GM10248 (cell line): ENCODE results near the gene CELA1.
A peak's percentile ranks its signal among the peaks of the same experiment; 100 is the strongest.
"Not testable (repeated sequence)": the region's sequence is repeated elsewhere in the genome, so short reads cannot be mapped to it uniquely, and the experiment has no call there.

Source experiments
- CTCF ChIA-PET: fragments of 300-600 bp; sonication (Branson Sonifier 250); formaldehyde crosslinking; extraction: SDS; loops from one replicate; lab custom pipeline; 2021; ENCODE audit warnings: antibody characterized with exemption; lab: Yijun Ruan, JAX
- POLR2A ChIA-PET: fragments of 350-650 bp; sonication (Branson Sonifier 250); formaldehyde crosslinking; extraction: SDS; loops from one replicate; lab custom pipeline; 2020; ENCODE audit warnings: antibody characterized with exemption; lab: Yijun Ruan, JAX
- DNase-seq: peaks from one replicate; pipeline ENCODE4 v3.0.0; 2012; ENCODE audit errors: extremely low spot score
- CTCF ChIP-seq: IDR thresholded peaks from 2 replicates; pipeline ENCODE4 v1.5.1; 2012; ENCODE audit warnings: mild to moderate bottlenecking, low read depth; ENCODE audit errors: extremely low read depth, missing control alignments, control extremely low read depth

CELA1 gene

DNA sequence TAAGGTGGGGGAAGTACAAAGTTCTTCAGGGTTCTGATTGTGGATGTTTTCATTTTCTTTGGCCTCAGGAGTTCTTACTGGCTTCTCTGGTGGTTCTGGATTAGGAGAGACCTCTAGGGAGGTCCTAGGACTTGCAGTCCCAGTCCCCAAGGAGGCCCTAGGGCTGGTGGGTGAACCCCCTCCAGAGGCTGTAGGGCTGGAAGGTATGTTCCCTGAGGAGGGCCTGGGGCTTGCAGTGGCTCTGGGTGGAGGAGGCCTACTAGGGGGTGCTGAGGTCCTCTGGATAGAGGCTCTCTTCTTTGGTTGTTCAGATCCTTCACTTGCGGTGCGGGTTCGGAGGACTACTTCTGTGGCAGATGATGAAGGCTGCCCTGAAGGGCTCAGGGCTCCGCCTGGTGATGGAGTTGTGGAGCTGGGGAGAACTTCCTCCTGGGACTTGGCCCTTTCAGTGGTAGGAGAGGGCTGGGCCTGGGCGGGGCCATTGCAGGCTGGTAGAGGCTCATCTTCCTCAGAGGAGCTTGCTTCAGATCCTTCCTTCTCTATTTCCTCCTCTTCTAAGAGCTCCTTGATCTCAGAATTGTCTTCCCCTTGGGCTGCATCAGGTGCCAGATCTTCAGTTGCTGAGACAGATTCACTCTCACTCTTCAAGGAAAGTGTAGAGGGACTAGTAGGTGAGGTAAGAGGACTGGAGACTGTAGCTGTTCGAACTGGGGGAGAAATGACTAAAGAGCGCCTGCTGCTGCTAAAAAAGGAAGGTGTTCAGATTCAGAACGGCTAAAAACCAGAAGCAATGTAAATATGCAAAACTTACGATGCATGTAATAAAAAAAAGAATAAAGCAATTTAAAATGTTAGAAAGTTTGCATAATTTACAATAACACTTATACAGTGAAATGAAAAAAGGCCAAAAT, 54.6 kb downstream of the CELA1 start:
- POLR2A ChIA-PET, DNase-seq: not testable (repeated sequence)
- CTCF ChIA-PET = interaction anchor here (1.2 to 1.8 kb wide), 3 partner anchors 9 to 63 kb away, joined by 3 to 4 read pairs (median 4); partner anchors contain the start of gene SMAGP
- peak; percentile 37 for TF ChIP-seq CTCF

DNA sequence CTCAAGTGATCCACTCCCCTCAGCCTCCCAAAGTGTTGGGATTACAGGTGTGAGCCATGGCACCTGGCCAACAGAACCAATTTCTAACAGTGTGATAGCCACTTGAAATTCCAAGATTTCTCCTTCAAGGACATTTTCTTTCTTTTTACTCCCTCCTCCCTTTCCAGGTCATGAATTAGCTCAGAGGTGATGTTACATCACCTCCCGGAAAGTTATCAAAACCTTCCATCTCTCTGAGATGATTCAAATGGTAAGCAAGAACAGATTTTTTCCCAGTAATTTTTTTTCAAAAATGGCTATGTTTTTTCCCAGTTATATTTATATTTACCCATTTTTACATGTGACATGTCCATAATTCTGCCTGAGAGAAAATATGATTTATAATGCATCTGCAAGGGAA, 60.6 kb downstream of the CELA1 start:
- CTCF ChIA-PET = interaction anchor here (1.1 to 1.2 kb wide), 2 partner anchors 11 to 56 kb away, joined by 4 to 5 read pairs; no protein-coding TSS in a partner anchor
- DNase-seq = no peak
- POLR2A ChIA-PET = no interaction called here
- TF ChIP-seq CTCF = no peak

- DNase-seq = no peak
- POLR2A ChIA-PET = no interaction called here
- CTCF ChIA-PET = interaction anchor here (1.1 to 1.2 kb wide), 2 partner anchors 11 to 60 kb away, joined by 3 to 4 read pairs; partner anchors contain the start of gene SMAGP
- no peak for TF ChIP-seq CTCF
Measured at GRCh38 chr12:51281202-51281924, 65.1 kb downstream of the CELA1 start.
